Stimulated activated CD4-positive, alpha-beta T cell treated with anti-CD3 and anti-CD28 coated beads, Interleukin-12 subunit alpha, Interleukin-12 subunit beta, amount 100 ng/mL, for 4 hours (primary cell): ENCODE results near the gene SETBP1.

ENCODE experiments used
- DNase-seq: peaks from one replicate; pipeline ENCODE4 v3.0.0-alpha.2; 2020

SETBP1 gene

GRCh38 chr18:44916429-44917207, 235.9 kb downstream of the SETBP1 start:
- no peak for DNase-seq

- DNase-seq = no peak
Measured at GRCh38 chr18:44917216-44918141, 236.8 kb downstream of the SETBP1 start.

GRCh38 chr18:44918142-44918476, 237.4 kb downstream of the SETBP1 start:
- no peak for DNase-seq

GRCh38 chr18:44920441-44920840, 239.8 kb downstream of the SETBP1 start:
- DNase-seq = no peak

GRCh38 chr18:44921974-44922373, 241.3 kb downstream of the SETBP1 start:
- DNase-seq = no peak

- DNase-seq = no peak
Measured at GRCh38 chr18:44922968-44923367, 242.3 kb downstream of the SETBP1 start.

- no peak for DNase-seq
Measured at GRCh38 chr18:44924785-44925499, 244.3 kb downstream of the SETBP1 start.

GRCh38 chr18:44927127-44927849, 246.6 kb downstream of the SETBP1 start:
- no peak for DNase-seq

GRCh38 chr18:44934901-44935300, 254.2 kb downstream of the SETBP1 start:
- no peak for DNase-seq

GRCh38 chr18:44935455-44935854, 254.8 kb downstream of the SETBP1 start:
- DNase-seq = no peak

GRCh38 chr18:44936485-44936884, 255.8 kb downstream of the SETBP1 start:
- no peak for DNase-seq

- DNase-seq = no peak
Measured at GRCh38 chr18:44937960-44938719, 257.5 kb downstream of the SETBP1 start.

- DNase-seq = no peak
Measured at GRCh38 chr18:44938720-44939665, 258.3 kb downstream of the SETBP1 start.

- no peak for DNase-seq
Measured at GRCh38 chr18:44941516-44941915, 260.8 kb downstream of the SETBP1 start.

GRCh38 chr18:44942073-44942472, 261.4 kb downstream of the SETBP1 start:
- DNase-seq = no peak

GRCh38 chr18:44943311-44943881, 262.7 kb downstream of the SETBP1 start:
- DNase-seq = no peak

- no peak for DNase-seq
Measured at GRCh38 chr18:44944461-44944860, 263.8 kb downstream of the SETBP1 start.

GRCh38 chr18:44945888-44946401, 265.3 kb downstream of the SETBP1 start:
- DNase-seq = no peak

- no peak for DNase-seq
Measured at GRCh38 chr18:44946529-44947113, 265.9 kb downstream of the SETBP1 start.

- no peak for DNase-seq
Measured at GRCh38 chr18:44949967-44950366, 269.3 kb downstream of the SETBP1 start.
